ENCODE results near the gene KLF7. TPM values are rescaled to one million over a fixed set of nuclear protein-coding genes. Genes with fewer than 3 reads are reported as not detected.

Gene KLF7
- total and polyA plus RNA-seq, 2 donors (not counting 3 experiments of a cell fraction or from before 2014, with no cell fraction given): 32.8 to 42.9 TPM

- DNase-seq (ENCODE audit: low read depth, low spot score): no peak
- Histone ChIP-seq H3K9me3 (replicated peaks; ENCODE audit: control insufficient read depth, insufficient read depth, low read length) (no peaks in the 10 kb centered on the region), H4K20me1 (replicated peaks; ENCODE audit: control insufficient read depth, extremely low read depth, insufficient read depth, low read length) (no peaks in the 10 kb centered on the region), H3K9ac (replicated peaks; ENCODE audit: extremely low read depth, insufficient read depth, low read length) (no peak overlapping the region), H3K4me1 (ENCODE audit: control insufficient read depth, extremely low read depth, insufficient read depth, low read length) (peaks cover 28% of the 10 kb centered on the region), H3K27me3 (ENCODE audit: control insufficient read depth in 2 of 2, insufficient read depth in 2 of 2, low read length in 2 of 2) (no peaks in the 10 kb centered on the region), H3K27ac (ENCODE audit: insufficient read depth, low read depth, low read length) (no peak overlapping the region), H3K36me3 (ENCODE audit: control insufficient read depth in 2 of 2, extremely low read depth in 1 of 2, insufficient read depth in 2 of 2, low read length in 2 of 2) (no peaks in the 10 kb centered on the region), H2AFZ (ENCODE audit: low read depth, low read length) (no peak overlapping the region), H3K9me1 (replicated peaks; ENCODE audit: control insufficient read depth, extremely low read depth, insufficient read depth, low read length) (no peaks in the 10 kb centered on the region), H3K4me2 (ENCODE audit: insufficient read depth, low read length) (no peak overlapping the region), H3K4me3 (replicated peaks in 1 of 3; ENCODE audit: insufficient read depth in 1 of 3, low read depth in 1 of 3, low read length in 3 of 3) (no peak overlapping the region), H3K79me2 (ENCODE audit: control insufficient read depth, insufficient read depth, low read length) (no peaks in the 10 kb centered on the region)
- BruUV-seq (replicated peaks): no TSS peak
- ChIA-PET CTCF (interaction anchor here (1.3 to 3.2 kb wide), 4 partner anchors 26 to 403 kb away, joined by 3 to 34 read pairs (median 7); no protein-coding TSS in a partner anchor), POLR2A (no interaction called here)
- dilution Hi-C loops (cut with MboI; ENCODE audit: extremely low pct_ligation_motif_present, low sequenced_read_pairs): no loop called here
- intact Hi-C loops (cut with micrococcal nuclease): loop anchor here (5.0 kb wide), 1 partner anchor 260 kb away; no protein-coding TSS in a partner anchor
- no peak for FAIRE-seq
- no peak for TF ChIP-seq FOS (IDR thresholded peaks at IDR 0.05; ENCODE audit: borderline replicate concordance, insufficient read depth, low read length)
- no peak for TF ChIP-seq MAX (IDR thresholded peaks at IDR 0.05; ENCODE audit: insufficient read depth, insufficient read length)
- TF ChIP-seq POLR2AphosphoS5 (IDR thresholded peaks at IDR 0.05; ENCODE audit: insufficient read depth, low read depth, low read length): no peak
- TF ChIP-seq MYC (IDR thresholded peaks at IDR 0.05; ENCODE audit: low read depth, low read length): no peak
- no peak for TF ChIP-seq CTCF (IDR thresholded peaks at IDR 0.05; ENCODE audit: extremely low read depth in 1 of 2, insufficient read depth in 1 of 2, low read depth in 1 of 2, low read length in 2 of 2)
- no peak for TF ChIP-seq GATA2 (IDR thresholded peaks at IDR 0.05; ENCODE audit: insufficient read depth, insufficient read length, low read depth, low read length)
- no peak for TF ChIP-seq EZH2 (IDR thresholded peaks at IDR 0.05; ENCODE audit: borderline replicate concordance, low read depth, low read length, severe bottlenecking)
- TF ChIP-seq POLR2A (IDR thresholded peaks at IDR 0.05; ENCODE audit: low read depth, low read length): no peak
These were observed 93.2 kb downstream of the KLF7 start for GRCh38 chr2:207072571-207072970.
